ENCODE data around the gene MT1G.
"Not testable (repeated sequence)": the region's sequence is repeated elsewhere in the genome, so short reads cannot be mapped to it uniquely, and the experiment has no call there.

The MT1G gene

DNA sequence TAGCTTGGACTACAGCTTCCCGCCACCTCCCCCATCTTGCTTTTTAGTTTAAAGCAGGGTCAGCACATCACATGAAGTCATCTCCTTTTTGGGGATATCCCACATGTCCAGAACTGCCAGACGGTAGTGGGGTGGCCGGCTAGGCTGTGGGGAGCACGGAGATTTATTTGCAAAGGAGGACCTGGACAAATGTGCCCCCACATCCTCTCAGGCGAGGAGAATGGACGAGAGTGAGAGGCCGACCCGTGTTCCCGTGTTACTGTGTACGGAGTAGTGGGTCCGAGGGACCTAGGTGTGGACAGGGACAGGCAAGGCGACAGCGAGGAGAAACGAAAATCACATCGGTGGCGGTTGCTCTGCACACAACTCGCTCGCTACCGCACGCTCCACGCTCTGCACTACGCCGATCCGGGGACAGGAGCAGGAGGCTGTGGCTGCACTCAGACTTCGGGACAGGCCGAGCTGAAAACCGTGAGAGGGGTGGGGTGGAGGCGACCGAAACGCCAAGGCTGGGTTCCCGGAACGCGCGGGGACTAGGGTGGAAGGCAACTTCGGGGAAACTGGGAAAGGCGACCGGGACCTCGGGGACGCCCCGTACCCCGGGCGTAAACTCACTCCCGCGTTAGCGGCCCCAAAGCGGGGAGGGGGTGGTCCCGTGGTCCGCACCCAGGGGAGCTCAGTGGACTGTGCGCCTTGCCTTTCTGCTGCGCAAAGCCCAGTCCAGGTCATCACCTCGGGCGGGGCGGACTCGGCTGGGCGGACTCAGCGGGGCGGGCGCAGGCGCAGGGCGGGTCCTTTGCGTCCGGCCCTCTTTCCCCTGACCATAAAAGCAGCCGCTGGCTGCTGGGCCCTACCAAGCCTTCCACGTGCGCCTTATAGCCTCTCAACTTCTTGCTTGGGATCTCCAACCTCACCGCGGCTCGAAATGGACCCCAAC lies 29.8 kb downstream of the MT1G start, which contains the start of gene MT1A:
TSS of gene MT1A (plus strand) at position 853 of the 937 bp plus-strand sequence. CDS start at position 926, 73 bp downstream.
- no peak for DNase-seq (ENCODE audit: low spot score)

DNA sequence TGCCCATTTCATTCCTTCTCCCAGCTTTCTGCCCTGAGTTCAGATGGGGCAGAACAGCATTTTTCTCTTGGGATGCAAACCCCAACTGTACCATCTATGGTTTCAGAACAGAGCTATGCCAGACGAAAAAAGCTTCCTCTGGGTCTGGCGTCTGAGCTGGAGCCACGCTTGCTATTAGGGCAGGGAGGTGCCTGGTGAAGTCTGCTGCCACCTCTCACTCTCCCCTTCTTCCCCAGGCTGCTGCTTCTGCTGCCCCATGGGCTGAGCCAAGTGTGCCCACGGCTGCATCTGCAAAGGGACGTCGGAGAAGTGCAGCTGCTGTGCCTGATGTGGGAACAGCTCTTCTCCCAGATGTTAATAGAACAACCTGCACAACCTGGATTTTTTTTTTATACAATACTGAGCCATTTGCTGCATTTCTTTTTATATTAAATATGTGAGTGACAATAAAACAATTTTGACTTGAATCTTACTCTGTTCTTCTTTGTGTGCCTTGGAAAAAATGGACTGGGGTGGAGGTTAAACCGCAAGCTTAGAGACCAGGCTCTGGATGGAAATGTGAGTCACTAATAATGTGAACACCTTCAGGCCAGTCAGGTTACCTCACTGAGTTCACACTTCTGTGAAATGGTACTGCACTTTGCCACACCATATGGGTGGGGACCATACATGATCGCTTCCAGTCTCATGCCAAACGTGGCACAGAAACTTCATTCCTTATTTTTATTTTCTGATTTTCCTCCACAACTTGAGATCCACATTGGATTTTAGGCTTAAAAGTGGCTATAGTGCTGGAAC lies 31.1 kb downstream of the MT1G start:
- DNase-seq (ENCODE audit: low spot score): no peak

DNA sequence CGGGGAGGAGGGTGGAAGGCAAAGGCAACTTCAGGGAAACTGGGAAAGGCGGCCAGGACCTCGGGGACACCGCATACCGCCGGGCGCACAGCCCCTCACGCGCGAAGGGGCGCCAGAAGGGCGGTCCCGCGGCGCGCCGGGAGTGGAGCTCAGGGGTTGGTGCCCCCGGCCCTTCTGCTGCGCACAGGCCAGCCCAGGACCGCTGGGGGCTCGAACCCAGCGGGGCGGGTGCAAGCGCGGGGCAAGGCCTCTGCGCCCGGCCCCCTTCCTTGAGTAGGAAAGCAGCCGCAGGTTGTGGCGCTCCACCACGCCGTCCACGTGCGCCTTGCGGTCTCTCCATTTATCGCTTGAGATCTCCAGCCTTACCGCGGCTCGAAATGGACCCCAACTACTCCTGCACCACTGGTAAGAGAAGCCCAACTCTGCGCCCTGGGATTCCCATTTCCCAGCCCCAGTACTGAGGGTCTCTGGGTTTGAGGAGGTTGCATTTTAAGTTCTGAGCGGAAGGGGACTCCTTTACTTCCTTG lies 32.4 kb downstream of the MT1G start:
- DNase-seq (ENCODE audit: low spot score): no peak

DNA sequence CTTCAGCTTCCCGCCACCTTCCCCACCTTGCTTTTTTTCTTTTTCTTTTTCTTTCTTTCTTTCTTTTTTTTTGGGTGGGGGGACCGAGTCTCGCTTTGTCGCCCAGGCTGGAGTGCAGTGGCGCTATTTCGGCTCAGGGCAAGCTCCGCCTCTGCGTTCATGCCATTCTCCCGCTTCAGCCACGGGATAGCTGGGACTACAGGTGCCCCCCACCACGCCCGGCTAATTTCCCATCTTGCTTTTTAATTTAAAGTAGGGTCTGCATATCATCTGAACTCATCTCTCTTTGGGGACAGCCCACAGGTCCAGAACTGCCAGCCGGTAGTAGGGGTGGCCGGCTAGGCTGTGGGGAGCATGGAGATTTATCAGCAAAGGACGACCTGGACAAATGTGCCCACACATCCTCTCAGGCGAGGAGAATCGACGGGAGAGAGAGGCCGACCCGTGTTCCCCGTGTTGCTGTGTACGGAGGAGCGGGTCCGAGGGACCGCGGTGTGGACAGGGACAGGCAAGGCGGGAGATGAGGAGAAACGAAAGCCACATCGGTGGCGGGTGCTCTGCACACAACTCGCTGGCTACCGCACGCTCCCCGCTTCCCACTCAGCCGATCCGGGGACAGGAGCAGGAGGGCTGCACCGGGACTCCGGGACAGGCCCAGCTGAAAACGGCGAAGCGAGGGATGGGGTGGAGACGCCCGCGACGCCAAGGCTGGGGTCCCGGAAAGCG lies 33.0 kb downstream of the MT1G start:
- no peak for DNase-seq (ENCODE audit: low spot score)

DNA sequence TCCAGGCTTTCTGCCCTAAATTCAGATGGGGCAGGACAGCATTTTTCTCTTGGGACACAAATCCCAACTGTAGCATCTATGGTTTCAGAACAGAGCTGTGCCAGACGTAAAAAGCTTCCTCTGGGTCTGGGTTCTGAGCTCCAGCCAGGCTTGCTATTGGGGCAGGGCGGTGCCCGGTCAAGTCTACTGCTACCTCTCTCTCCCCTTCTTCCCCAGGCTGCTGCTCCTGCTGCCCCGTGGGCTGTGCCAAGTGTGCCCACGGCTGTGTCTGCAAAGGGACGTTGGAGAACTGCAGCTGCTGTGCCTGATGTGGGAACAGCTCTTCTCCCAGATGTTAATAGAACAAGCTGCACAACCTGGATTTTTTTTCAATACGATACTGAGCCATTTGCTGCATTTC lies 34.3 kb downstream of the MT1G start:
- no peak for DNase-seq (ENCODE audit: low spot score)

DNA sequence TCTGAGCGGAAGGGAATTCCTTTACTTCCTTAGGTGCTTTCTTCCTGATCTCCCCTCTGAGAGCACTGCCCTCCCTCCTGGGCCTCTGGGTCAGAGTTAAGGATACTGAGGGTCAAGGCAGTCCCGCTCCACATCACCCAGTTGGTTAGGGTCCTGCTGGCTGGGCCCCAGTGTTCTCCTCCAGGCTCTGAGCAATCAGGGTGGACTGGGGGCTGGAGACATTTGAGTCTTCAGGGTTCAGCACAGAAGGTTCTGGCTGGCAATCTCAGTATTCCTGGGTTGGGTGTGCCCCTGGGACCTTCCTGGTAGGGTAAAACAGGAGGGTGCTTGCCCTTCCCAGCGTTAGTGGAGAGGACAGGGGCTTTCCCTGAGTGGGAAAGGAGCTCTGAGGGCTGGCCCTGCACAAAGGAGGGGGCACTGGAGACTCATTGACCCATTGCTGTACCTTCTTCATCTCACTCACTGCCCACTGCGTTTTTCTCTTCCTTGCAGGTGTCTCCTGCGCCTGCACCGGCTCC lies 35.0 kb downstream of the MT1G start:
- no peak for DNase-seq (ENCODE audit: low spot score)

DNA sequence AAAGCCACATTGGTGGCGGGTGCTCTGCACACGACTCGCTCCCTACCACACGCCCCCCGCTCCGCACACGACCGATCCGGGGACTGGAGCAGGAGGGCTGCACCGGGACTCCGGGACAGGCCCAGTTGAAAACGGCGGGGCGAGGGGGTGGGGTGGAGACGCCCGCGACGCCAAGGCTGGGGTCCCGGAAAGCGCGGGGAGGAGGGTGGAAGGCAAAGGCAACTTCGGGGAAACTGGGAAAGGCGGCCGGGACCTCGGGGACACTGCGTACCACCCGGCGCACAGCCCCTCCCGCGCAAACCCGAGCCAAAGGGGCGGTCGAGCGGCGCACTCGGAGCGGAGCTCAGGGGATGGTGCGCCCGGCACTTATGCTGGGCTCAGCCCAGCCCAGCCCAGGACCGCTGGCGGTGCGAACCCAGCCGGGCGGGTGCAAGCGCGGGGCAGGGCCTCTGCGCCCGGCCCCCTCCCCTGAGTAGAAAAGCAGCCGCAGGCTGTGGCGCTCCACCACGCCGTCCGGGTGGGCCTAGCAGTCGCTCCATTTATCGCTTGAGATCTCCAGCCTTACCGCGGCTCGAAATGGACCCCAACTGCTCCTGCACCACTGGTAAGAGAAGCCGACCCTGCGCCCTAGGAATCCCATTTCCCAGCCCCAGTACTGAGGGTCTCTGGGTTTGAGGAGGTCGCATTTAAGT lies 35.6 kb downstream of the MT1G start, which contains the start of gene MT1M:
TSS of gene MT1M (plus strand) at position 504 of the 692 bp plus-strand sequence. CDS start at position 577, 73 bp downstream.
- DNase-seq (ENCODE audit: low spot score): no peak

DNA sequence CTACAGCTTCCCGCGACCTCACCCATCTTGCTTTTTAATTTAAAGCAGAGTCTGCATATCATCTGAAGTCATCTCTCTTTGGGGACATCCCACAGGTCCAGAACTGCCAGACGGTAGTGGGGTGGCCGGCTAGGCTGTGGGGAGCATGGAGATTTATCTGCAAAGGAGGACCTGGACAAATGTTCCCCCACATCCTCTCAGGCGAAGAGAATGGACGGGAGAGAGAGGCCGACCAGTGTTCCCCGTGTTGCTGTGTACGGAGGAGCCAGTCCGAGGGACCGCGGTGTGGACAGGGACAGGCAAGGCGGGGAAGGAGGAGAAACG lies 36.1 kb downstream of the MT1G start:
- no peak for DNase-seq (ENCODE audit: low spot score)

DNA sequence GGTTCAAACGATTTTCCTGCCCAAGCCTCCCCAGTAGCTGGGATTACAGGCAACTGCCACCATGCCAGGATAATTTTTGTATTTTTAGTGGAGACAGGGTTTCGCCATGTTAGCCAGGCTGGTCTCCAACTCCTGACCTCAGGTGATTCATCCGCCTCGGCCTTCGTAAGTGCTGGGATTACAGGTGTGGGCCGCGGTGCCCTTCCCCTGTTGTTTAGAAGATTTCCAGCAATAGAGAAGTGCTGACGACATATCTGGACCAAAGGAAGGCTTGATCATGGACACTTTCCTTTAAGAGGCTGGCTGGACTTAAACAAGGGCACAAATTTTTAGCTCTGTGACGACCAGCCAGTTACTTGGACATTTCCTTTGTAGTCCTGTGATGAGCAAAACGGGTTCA lies 36.7 kb downstream of the MT1G start:
- DNase-seq (ENCODE audit: low spot score): no peak

DNA sequence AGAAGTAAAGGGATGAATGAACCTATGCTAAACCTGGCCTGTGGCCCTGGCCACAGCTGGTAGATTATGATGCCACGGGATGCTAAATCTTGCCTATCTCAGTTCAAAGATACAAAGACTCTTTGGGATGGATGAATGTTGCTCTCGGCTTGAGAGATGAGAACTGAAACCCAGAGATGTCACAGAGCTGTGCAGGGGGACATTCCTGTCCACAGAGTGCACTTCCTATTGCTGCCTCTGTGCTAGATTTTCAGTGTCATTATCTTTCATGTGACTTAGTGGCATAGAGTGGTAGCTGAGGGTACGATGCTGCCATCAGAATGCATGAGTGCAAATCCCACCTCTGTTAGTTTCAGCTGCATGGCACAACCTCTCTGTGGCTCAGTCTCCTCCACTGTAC lies 37.7 kb downstream of the MT1G start:
- DNase-seq (ENCODE audit: low spot score): no peak

DNA sequence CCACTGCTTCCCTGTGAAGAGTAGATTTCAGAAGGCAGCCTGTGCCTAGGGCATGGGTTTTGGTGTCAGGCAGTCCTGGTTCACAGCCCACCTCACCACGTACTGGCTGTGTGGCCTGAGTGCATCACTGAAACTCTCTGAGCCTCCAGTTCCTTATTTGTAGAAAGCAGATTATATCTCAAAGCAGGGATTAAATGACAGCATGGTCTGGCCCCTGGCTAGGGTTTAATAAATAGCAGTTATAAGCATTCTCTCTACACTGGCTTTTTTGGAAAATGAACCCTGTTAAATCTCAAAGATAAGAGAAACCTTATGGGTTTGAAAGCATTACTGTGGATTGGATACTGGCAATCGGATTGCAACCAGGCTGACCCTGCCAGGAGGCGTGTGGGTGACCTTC lies 38.3 kb downstream of the MT1G start:
- no peak for DNase-seq (ENCODE audit: low spot score)

DNA sequence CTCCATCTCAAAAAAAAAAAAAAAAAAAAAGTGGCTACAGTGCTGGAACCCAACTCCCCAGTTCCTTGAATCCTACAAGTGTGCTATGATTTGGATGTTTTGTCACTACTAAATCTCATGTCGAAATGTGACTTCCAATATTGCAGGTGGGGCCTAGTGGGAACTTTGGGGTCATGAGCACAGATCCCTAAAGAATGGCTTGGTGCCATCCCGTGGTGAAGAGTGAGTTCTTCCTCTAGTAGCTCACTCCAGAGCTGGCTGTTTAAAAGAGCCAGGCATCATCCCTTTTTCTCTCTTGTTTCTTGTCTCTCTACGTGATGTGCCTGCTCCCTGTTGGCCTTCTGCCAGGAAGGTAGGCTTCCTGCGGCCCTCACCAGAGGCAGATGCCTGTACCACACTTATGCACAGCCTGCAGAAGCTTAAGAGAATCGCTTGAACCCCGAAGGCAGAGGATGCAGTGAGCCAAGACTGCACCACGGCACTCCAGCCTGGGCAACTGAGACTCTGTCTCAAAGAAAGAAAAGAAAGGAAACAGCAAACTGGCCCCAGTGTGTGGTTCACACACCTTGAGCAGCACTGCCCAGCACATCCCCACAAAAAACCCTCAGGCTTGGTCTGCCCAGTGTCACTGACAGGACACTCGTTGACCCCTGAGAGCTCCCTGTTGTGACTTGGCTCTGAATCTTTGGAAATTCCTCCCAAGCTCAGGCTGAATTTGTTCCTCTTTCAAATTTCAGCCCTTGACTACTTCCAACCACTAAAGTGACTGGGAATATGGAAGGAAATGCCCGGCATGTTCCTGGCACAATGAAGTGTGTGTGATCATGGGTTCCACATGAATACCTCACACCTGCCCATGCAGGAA lies 39.1 kb downstream of the MT1G start:
- no peak for DNase-seq (ENCODE audit: low spot score)

DNA sequence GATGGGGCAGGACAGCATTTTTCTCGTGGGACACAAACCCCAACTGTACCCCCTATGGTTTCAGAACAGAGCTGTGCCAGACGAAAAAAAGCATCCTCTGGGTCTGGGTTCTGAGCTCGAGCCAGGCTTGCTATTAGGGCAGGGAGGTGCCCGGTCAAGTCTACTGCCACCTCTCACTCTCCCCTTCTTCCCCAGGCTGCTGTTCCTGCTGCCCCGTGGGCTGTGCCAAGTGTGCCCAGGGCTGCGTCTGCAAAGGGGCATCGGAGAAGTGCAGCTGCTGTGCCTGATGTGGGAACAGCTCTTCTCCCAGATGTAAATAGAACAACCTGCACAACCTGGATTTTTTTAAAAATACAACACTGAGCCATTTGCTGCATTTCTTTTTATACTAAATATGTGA lies 41.2 kb downstream of the MT1G start:
- DNase-seq (ENCODE audit: low spot score): no peak

DNA sequence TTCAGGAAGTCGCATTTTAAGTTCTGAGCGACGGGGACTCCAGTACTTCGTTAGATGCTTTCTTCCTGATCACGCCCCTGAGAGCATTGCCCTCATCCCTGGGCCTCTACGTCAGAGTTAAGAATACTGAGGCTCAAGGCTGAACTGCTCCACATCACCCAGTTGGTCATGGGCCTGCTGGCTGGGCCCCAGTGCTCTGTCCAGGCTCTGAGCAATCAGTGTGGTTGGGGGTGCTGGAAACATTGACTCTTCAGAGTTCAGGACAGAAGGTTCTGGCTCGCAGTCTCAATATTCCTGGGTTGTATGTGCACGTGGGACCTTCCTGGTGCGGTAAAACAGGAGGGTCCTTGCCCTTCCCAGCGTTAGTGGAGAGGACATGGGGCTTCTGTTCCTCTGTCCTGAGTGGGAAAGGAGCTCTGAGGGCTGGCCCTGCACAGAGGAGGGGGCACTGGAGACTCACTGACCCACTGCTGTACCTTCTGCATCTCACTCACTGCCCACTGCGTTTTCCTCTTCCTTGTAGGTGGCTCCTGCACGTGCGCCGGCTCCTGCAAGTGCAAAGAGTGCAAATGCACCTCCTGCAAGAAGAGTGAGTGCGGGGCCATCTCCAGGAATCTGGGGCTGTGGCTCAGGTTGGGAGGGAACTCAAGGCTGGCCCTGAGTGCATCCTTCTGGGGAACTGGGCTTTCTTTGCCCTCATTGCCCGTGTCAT lies 41.8 kb downstream of the MT1G start:
- no peak for DNase-seq (ENCODE audit: low spot score)

DNA sequence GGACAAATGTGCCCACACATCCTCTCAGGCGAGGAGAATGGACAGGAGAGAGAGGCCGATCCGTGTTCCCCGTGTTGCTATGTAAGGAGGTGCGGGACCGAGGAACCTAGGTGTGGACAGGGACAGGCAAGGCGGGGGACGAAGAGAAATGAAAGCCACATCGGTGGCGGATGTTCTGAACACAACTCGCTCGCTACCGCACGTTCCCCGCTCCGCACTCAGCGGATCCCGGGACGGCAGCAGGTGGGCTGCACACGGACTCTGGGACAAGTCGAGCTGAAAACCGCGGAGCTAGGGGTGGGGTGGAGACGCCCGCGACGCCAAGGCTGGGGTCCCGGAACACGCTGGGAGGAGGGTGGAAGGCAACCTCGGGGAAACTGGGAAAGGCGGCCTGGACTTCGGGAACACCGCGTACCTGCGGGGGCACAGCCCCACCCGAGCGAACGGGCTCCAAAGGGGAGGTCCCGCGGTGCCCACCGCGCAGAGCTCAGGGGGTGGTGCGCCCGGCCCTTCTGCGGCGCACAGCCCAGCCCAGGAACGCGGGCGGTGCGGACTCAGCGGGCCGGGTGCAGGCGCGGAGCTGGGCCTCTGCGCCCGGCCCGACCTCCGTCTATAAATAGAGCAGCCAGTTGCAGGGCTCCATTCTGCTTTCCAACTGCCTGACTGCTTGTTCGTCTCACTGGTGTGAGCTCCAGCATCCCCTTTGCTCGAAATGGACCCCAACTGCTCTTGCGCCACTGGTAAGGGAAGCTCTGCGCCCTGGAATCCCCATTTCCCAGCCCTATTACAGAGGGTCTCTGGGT lies 42.5 kb downstream of the MT1G start, which contains the start of gene MT1E:
TSS of gene MT1E (plus strand) at position 642 of the 803 bp plus-strand sequence. CDS start at position 713, 71 bp downstream.
- no peak for DNase-seq (ENCODE audit: low spot score)

DNA sequence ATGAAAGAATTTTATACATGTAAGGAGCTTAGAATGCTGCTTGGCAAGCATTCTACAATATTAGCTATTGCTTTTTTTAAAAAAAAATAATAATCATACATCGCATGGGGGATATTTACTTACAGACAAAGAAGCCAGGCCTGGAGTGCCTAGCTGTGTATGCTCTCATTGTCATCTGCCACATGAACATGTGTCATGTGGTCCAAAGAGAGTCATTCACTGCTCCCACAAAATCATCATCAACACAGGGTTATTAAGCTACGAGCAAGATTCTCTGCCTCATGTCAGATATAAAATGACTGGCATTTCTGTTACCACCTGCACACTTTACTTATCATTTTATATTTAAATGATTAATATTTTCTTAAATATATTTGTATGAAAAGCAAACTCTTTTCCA lies 44.2 kb downstream of the MT1G start:
- DNase-seq (ENCODE audit: low spot score): no peak

DNA sequence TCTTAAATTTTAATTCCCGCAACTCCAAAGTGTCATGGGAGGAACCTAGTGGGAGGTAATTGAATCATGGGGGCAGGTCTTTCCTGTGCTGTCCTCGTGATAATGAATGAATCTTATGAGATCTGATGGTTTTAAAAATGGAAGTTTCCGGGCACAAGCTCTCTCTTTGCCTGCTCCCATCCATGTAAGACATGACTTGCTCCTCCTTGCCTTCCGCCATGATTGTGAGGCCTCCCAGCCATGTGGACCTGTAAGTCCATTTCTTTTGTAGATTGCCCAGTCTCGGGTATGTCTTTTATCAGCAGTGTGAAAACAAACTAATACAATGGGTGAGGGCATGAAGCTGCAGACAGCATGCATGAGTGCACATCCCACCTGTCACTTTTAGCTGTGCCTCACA lies 44.7 kb downstream of the MT1G start:
- DNase-seq (ENCODE audit: low spot score): not testable (repeated sequence)
